Measurements from ENCODE around the gene PPP1R8.

GRCh38 chr1:27868556-27868931 lies 38.0 kb downstream of the PPP1R8 start:
- no peak for TF ChIP-seq CTCF (IDR thresholded peaks at IDR 0.05; ENCODE audit: poor library complexity)
- no peak for TF ChIP-seq EZH2 (IDR thresholded peaks at IDR 0.05; ENCODE audit: borderline replicate concordance)
- no peak for TF ChIP-seq EZH2phosphoT487 (IDR thresholded peaks at IDR 0.05; ENCODE audit: low read depth, severe bottlenecking, unreplicated experiment)

Data from hepatocyte (in vitro differentiated cells).